Vagina (tissue), 2 donors: ENCODE data around the gene COBL. TPM values are rescaled to one million over a fixed set of nuclear protein-coding genes. Genes with fewer than 3 reads are reported as not detected.

Source experiments
- DNase-seq, 2 donors: peaks; one replicate each; pipeline ENCODE4 v3.0.0-alpha.2; 2017; ENCODE audit errors: extremely low spot score in 2 of 2
- H3K27ac ChIP-seq: fragments of 200-600 bp; sonication (generic); one replicate; pipeline ENCODE4 v1.5.1; 2019
- H3K27me3 ChIP-seq: fragments of 200-600 bp; sonication (generic); one replicate; pipeline ENCODE4 v1.5.1; 2019
- H3K36me3 ChIP-seq, 2 donors: fragments of 200-600 bp; sonication (generic); one replicate each; pipeline ENCODE4 v1.5.1; 2017 to 2019
- H3K4me1 ChIP-seq: fragments of 200-600 bp; sonication (generic); one replicate; pipeline ENCODE4 v1.5.1; 2019
- H3K4me3 ChIP-seq, 2 donors: fragments of 200-600 bp; sonication (generic); 1 replicate in 1 of 2; 2 replicates in 1 of 2; pipeline ENCODE4 v1.5.1; 2016 to 2019
- H3K9me3 ChIP-seq: fragments of 200-600 bp; sonication (generic); one replicate; pipeline ENCODE4 v1.5.1; 2019
- POLR2A ChIP-seq, 2 donors: fragments of 450-650 bp; IDR thresholded peaks; one replicate each; pipeline ENCODE4 v1.6.1; 2017; ENCODE audit warnings: antibody characterized with exemption in 2 of 2, mild to moderate bottlenecking in 2 of 2, moderate library complexity in 2 of 2
- POLR2AphosphoS5 ChIP-seq, 2 donors: sonication (generic); formaldehyde crosslinking; IDR thresholded peaks; one replicate each; pipeline ENCODE4 v1.9.0; 2017; ENCODE audit warnings: antibody characterized with exemption in 2 of 2, mild to moderate bottlenecking in 2 of 2, low read depth in 1 of 2; ENCODE audit not compliant: insufficient read depth in 1 of 2
- intact Hi-C: fragments of 100-400 bp; cut with DNase I; formaldehyde crosslinking; loops from one replicate; pipeline ENCODE4 v1.15.1; 2023
- total RNA-seq: library from RNA; depleted of rRNA; stranded (reverse); fragments of >200 nt; gene quantifications from one replicate; pipeline ENCODE4 v1.2.3, GENCODE V29; 2016
- TF ChIP-seq, protein P1 (sequence below), 3 experiments: fragments of 450-650 bp in 2 of 3; fragments of 200-600 bp in 1 of 3; sonication (generic) in 1 of 3; IDR thresholded peaks; one replicate each; pipeline ENCODE4 v1.5.1; 2017 to 2019; ENCODE audit warnings: antibody characterized with exemption in 3 of 3, mild to moderate bottlenecking in 2 of 3, moderate library complexity in 2 of 3

Gene COBL
- total RNA-seq, 1 donor from 2014 or later = 9.3 TPM

DNA sequence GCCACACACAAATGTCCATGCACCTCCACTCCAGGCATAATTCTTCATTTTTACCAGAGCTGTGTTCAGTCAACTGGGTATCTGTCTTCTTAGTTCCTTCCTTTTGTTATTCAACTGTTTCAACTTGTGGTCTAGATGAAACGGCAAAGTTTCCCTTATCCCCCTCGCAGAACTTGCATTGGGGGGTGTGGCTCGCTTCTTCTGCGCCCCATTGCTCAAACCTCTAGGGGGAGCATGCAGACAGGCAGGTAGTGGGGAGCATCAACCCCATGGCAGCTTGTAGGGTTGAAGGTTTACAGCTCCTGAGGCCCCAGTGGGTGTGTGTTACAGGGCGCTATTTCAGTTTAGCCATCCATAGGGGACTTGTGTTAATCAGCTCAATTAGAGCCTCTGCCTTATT is 38.3 kb upstream of the COBL start:
- H3K27ac ChIP-seq = no peak overlapping the region
- no peaks in the 10 kb centered on the region for H3K9me3 ChIP-seq
- intact Hi-C loops = no loop called here
- H3K4me3 ChIP-seq = no peak overlapping the region
- H3K36me3 ChIP-seq = no peaks in the 10 kb centered on the region
- no peaks in the 10 kb centered on the region for H3K27me3 ChIP-seq
- no peak for TF ChIP-seq POLR2A (IDR thresholded peaks at IDR 0.05)
- TF ChIP-seq POLR2AphosphoS5 (IDR thresholded peaks at IDR 0.05; ENCODE audit: insufficient read depth in 1 of 2, low read depth in 1 of 2) = no peak
- TF ChIP-seq, protein P1, sequence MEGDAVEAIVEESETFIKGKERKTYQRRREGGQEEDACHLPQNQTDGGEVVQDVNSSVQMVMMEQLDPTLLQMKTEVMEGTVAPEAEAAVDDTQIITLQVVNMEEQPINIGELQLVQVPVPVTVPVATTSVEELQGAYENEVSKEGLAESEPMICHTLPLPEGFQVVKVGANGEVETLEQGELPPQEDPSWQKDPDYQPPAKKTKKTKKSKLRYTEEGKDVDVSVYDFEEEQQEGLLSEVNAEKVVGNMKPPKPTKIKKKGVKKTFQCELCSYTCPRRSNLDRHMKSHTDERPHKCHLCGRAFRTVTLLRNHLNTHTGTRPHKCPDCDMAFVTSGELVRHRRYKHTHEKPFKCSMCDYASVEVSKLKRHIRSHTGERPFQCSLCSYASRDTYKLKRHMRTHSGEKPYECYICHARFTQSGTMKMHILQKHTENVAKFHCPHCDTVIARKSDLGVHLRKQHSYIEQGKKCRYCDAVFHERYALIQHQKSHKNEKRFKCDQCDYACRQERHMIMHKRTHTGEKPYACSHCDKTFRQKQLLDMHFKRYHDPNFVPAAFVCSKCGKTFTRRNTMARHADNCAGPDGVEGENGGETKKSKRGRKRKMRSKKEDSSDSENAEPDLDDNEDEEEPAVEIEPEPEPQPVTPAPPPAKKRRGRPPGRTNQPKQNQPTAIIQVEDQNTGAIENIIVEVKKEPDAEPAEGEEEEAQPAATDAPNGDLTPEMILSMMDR (IDR thresholded peaks at IDR 0.05) = no peak
- no peaks in the 10 kb centered on the region for H3K4me1 ChIP-seq
- DNase-seq = no peak

DNA sequence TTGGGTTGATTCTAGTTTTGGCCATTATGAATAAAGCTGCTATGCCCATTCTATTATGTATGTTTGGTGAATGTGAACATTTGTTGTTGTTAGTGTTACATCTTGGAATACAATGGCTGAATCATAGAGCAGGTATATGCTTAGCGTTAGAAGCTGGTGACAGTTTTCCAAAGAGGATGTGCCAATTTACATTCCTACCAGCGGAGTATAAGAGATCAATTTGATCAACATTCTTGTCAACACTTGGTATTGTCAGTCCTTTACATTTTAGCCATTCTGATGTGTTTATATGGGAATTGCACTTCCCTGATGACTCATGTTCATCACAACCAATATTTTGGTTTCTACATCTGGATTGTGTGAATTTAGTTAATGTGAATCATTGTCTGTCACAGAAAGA is 37.8 kb upstream of the COBL start:
- TF ChIP-seq POLR2AphosphoS5 (IDR thresholded peaks at IDR 0.05; ENCODE audit: insufficient read depth in 1 of 2, low read depth in 1 of 2) (no peak), POLR2A (IDR thresholded peaks at IDR 0.05) (no peak)
- TF ChIP-seq, protein P1 (IDR thresholded peaks at IDR 0.05) = no peak

DNA sequence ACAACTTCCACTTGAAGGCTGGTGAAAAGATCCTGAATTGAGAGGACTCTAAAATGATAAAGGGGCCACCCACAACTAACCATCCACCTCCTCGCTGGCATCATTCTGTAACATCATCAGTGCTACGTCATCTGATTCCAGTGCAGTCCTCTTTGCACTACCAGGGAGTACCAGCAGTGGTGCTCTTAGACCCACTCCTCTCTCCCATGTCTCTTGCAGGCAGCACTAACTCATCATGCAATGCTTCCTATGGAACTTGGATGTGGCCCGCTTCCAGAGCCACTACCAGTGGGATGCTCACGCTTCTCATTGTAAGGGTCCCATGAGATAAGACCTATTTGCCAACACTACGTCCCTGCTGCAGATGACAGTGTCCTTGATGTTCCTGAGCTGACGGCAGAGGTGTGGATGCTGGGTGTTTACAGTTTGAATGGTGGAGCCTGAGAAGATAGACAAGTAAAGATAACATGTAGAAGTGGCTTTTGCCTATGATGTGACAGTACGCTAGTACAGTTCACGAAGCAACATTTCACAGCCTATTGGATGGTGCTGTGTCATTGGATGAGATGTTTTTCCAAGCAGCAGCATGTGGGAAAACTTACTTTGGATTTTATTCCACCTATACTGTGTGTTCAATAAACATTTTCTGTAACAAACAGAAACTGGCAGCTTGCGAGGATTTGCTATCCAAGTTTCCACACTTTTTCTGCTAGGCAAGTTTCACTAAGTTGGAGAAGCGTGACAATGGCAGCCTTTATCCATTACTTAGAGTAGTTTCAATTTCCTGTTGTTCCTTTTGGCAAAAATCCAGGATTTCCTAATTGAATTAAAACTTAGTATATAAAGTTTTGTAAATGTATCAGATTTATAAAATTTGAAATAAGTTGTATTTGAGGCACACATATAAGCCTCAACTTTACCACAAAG is 35.8 kb upstream of the COBL start:
- intact Hi-C loops = no loop called here
- no peak for DNase-seq

More for the DNA sequence above, 37.8 kb upstream of the COBL start:
- Histone ChIP-seq H3K4me3 (no peak overlapping the region), H3K36me3 (no peaks in the 10 kb centered on the region), H3K27me3 (no peaks in the 10 kb centered on the region), H3K9me3 (no peaks in the 10 kb centered on the region), H3K4me1 (no peaks in the 10 kb centered on the region), H3K27ac (no peak overlapping the region)
- intact Hi-C loops = no loop called here
- no peak for DNase-seq

DNA sequence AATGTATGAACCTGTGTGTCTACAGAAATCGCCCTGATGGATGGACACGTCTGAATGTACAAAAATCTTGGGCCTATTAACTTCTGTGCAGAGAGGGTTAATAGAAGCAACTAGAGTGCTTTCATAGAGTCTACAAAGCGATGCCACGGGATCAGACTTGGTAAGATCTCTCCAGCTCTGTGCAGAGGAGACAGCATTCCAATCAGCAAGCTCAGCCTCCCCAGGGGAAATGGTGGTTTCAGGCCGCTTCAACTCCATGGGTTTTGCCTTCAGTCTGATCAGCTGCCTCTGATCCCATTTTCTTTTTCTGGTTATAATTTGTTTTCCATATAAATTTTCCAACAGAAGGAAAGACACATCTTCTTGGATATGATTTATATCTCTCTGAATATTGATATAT is 35.1 kb upstream of the COBL start:
- Histone ChIP-seq H3K4me3 (no peak overlapping the region), H3K9me3 (no peaks in the 10 kb centered on the region), H3K4me1 (no peaks in the 10 kb centered on the region), H3K36me3 (no peaks in the 10 kb centered on the region), H3K27me3 (no peaks in the 10 kb centered on the region), H3K27ac (no peak overlapping the region)
- intact Hi-C loops = no loop called here
- no peak for DNase-seq
- TF ChIP-seq POLR2A (IDR thresholded peaks at IDR 0.05) (no peak), POLR2AphosphoS5 (IDR thresholded peaks at IDR 0.05; ENCODE audit: insufficient read depth in 1 of 2, low read depth in 1 of 2) (no peak)
- TF ChIP-seq, protein P1 (IDR thresholded peaks at IDR 0.05) = no peak

More for the DNA sequence above, 35.8 kb upstream of the COBL start:
- no peaks in the 10 kb centered on the region for H3K9me3 ChIP-seq
- H3K27me3 ChIP-seq = no peaks in the 10 kb centered on the region
- no peak overlapping the region for H3K4me3 ChIP-seq
- no peak for TF ChIP-seq POLR2A (IDR thresholded peaks at IDR 0.05)
- TF ChIP-seq, protein P1 (IDR thresholded peaks at IDR 0.05) = no peak
- TF ChIP-seq POLR2AphosphoS5 (IDR thresholded peaks at IDR 0.05; ENCODE audit: insufficient read depth in 1 of 2, low read depth in 1 of 2) = no peak
- no peaks in the 10 kb centered on the region for H3K36me3 ChIP-seq
- no peak overlapping the region for H3K27ac ChIP-seq
- no peaks in the 10 kb centered on the region for H3K4me1 ChIP-seq

DNA sequence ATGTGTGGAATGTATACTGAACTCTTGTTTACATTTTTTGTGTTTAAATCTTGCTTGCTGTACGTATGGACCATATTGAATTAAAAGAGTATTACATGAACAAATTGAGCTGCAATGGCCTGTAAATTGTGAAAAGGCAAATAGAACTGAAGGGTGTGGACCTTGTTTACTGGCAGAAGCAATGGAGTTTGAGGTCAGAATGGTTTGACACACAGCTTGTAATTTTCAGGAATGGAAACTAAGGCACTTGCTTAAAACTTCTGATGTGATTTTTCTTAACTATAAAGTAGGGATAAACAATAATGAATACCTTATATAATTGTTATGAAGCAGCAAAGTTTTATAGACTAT is 33.9 kb upstream of the COBL start:
- H3K27me3 ChIP-seq = no peaks in the 10 kb centered on the region
- no peak overlapping the region for H3K4me3 ChIP-seq
- DNase-seq = no peak
- H3K36me3 ChIP-seq = no peaks in the 10 kb centered on the region
- no peaks in the 10 kb centered on the region for H3K4me1 ChIP-seq
- no peaks in the 10 kb centered on the region for H3K9me3 ChIP-seq
- H3K27ac ChIP-seq = no peak overlapping the region
- intact Hi-C loops = no loop called here
- no peak for TF ChIP-seq POLR2A (IDR thresholded peaks at IDR 0.05)
- TF ChIP-seq, protein P1 (IDR thresholded peaks at IDR 0.05) = no peak
- no peak for TF ChIP-seq POLR2AphosphoS5 (IDR thresholded peaks at IDR 0.05; ENCODE audit: insufficient read depth in 1 of 2, low read depth in 1 of 2)
